Spinal cord (tissue), 10 donors: Measurements from ENCODE around the gene DCLK1. TPM values are rescaled to one million over a fixed set of nuclear protein-coding genes. Genes with fewer than 3 reads are reported as not detected.
A peak's percentile ranks its signal among the peaks of the same experiment; 100 is the strongest.

Experiments
- DNase-seq, 6 donors: peaks; one replicate each; pipeline versions ENCODE4 v3.0.0 to v3.0.0-alpha.2; 2013 to 2015; ENCODE audit warnings: low spot score in 6 of 6, low read depth in 4 of 6
- H3K27ac ChIP-seq: one replicate; pipeline ENCODE4 v1.5.1; 2013; ENCODE audit warnings: low read depth, low read length, control low read depth
- H3K27me3 ChIP-seq: one replicate; pipeline ENCODE4 v1.6.1; 2013; ENCODE audit warnings: low read length; ENCODE audit not compliant: control insufficient read depth, insufficient read depth
- H3K36me3 ChIP-seq: one replicate; pipeline ENCODE4 v1.6.1; 2013; ENCODE audit warnings: low read length; ENCODE audit not compliant: control insufficient read depth, insufficient read depth
- H3K4me1 ChIP-seq: one replicate; pipeline ENCODE4 v1.6.1; 2013; ENCODE audit warnings: low read length; ENCODE audit not compliant: control insufficient read depth, insufficient read depth
- H3K4me3 ChIP-seq: one replicate; pipeline ENCODE4 v1.5.1; 2013; ENCODE audit warnings: low read depth, low read length, control low read depth
- H3K9me3 ChIP-seq: one replicate; pipeline ENCODE4 v1.6.1; 2013; ENCODE audit warnings: low read length; ENCODE audit not compliant: control insufficient read depth, insufficient read depth
- WGBS: methylation state at CpG from one replicate; pipeline ENCODE4 v1.1.5; 2013; ENCODE audit warnings: missing lambda C conversion rate; ENCODE audit not compliant: insufficient coverage; 5-methylcytosine and 5-hydroxymethylcytosine counted together
- polyA plus RNA-seq, 2 donors: library from polyadenylated mRNA; unstranded; fragments of 120-200 nt; gene quantifications; one replicate each; pipeline ENCODE4 v1.2.1, GENCODE V29; 2013; ENCODE audit not compliant: insufficient read length in 2 of 2
- total RNA-seq, 2 donors: library from RNA; depleted of rRNA in 1 of 2; stranded (reverse); fragments of 120-200 nt in 1 of 2; fragments of >200 nt in 1 of 2; gene quantifications; one replicate each; pipeline versions ENCODE4 v1.2.3 to v1.2.4, GENCODE V29; 2013 to 2014
- donor health status: healthy.

The DCLK1 gene
- total and polyA plus RNA-seq, 4 donors = 112 to 239 (median 143) TPM

- no CpG with 5 or more reads among the region's 2 CpGs for WGBS
- H3K4me3 ChIP-seq = no peak overlapping the region
- no peaks in the 10 kb centered on the region for H3K27me3 ChIP-seq
- DNase-seq = no peak
- H3K9me3 ChIP-seq = no peaks in the 10 kb centered on the region
- no peak overlapping the region for H3K27ac ChIP-seq
- peaks cover 3% of the 10 kb centered on the region for H3K4me1 ChIP-seq
- no peaks in the 10 kb centered on the region for H3K36me3 ChIP-seq
Observed at GRCh38 chr13:36001561-36001960, 129.6 kb downstream of the DCLK1 start.

- H3K27me3 ChIP-seq = no peaks in the 10 kb centered on the region
- H3K36me3 ChIP-seq = no peaks in the 10 kb centered on the region
- 93% methylated on average over 1 of the region's 2 CpGs for WGBS
- peaks cover 3% of the 10 kb centered on the region for H3K4me1 ChIP-seq
- H3K27ac ChIP-seq = no peak overlapping the region
- DNase-seq = no peak
- no peaks in the 10 kb centered on the region for H3K9me3 ChIP-seq
- no peak overlapping the region for H3K4me3 ChIP-seq
Observed at GRCh38 chr13:36000028-36000427, 131.2 kb downstream of the DCLK1 start.

GRCh38 chr13:35996360-35996759, 134.8 kb downstream of the DCLK1 start:
- DNase-seq = no peak
- WGBS = 100% methylated on average over 1 of the region's 3 CpGs
- Histone ChIP-seq H3K36me3 (no peaks in the 10 kb centered on the region), H3K9me3 (no peaks in the 10 kb centered on the region), H3K27ac (no peak overlapping the region), H3K4me3 (no peak overlapping the region), H3K27me3 (no peaks in the 10 kb centered on the region), H3K4me1 (no peaks in the 10 kb centered on the region)

- Histone ChIP-seq H3K9me3 (no peaks in the 10 kb centered on the region), H3K4me3 (no peak overlapping the region), H3K36me3 (no peaks in the 10 kb centered on the region), H3K27ac (no peak overlapping the region), H3K4me1 (no peaks in the 10 kb centered on the region), H3K27me3 (no peaks in the 10 kb centered on the region)
- no peak for DNase-seq
- no CpG with 5 or more reads among the region's 2 CpGs for WGBS
Observed at GRCh38 chr13:35995136-35995535, 136.0 kb downstream of the DCLK1 start.

- 31% methylated on average over 4 of the region's 6 CpGs for WGBS
- Histone ChIP-seq H3K27ac (peak overlapping the region; percentile 18), H3K36me3 (no peaks in the 10 kb centered on the region), H3K4me3 (no peak overlapping the region), H3K9me3 (no peaks in the 10 kb centered on the region), H3K4me1 (no peaks in the 10 kb centered on the region), H3K27me3 (no peaks in the 10 kb centered on the region)
- DNase-seq = peak in 5 of 6 donors; percentile 42 to 89 (median 49)
Observed at GRCh38 chr13:35994131-35994966, 136.8 kb downstream of the DCLK1 start.

- Histone ChIP-seq H3K9me3 (no peaks in the 10 kb centered on the region), H3K4me1 (no peaks in the 10 kb centered on the region), H3K36me3 (no peaks in the 10 kb centered on the region), H3K4me3 (no peak overlapping the region), H3K27me3 (no peaks in the 10 kb centered on the region), H3K27ac (peak overlapping the region; percentile 18)
- DNase-seq = no peak
- WGBS = no CpG with 5 or more reads among the region's 1 CpG
Observed at GRCh38 chr13:35993686-35994085, 137.5 kb downstream of the DCLK1 start.

- peak in 1 of 6 donors; percentile 60 for DNase-seq
- no peaks in the 10 kb centered on the region for H3K9me3 ChIP-seq
- no peak overlapping the region for H3K4me3 ChIP-seq
- H3K36me3 ChIP-seq = peaks cover 2% of the 10 kb centered on the region
- H3K27ac ChIP-seq = no peak overlapping the region
- H3K27me3 ChIP-seq = no peaks in the 10 kb centered on the region
- 93% methylated on average over 4 of the region's 4 CpGs for WGBS
- H3K4me1 ChIP-seq = peaks cover 5% of the 10 kb centered on the region
Observed at GRCh38 chr13:35992964-35993363, 138.2 kb downstream of the DCLK1 start.

GRCh38 chr13:35990196-35990595, 141.0 kb downstream of the DCLK1 start:
- Histone ChIP-seq H3K27me3 (no peaks in the 10 kb centered on the region), H3K9me3 (no peaks in the 10 kb centered on the region), H3K27ac (no peak overlapping the region), H3K36me3 (peaks cover 2% of the 10 kb centered on the region), H3K4me1 (peaks cover 15% of the 10 kb centered on the region), H3K4me3 (no peak overlapping the region)
- WGBS = 100% methylated on average over 3 of the region's 3 CpGs
- DNase-seq = no peak

GRCh38 chr13:35988648-35989081, 142.5 kb downstream of the DCLK1 start:
- Histone ChIP-seq H3K36me3 (peaks cover 2% of the 10 kb centered on the region), H3K4me3 (no peak overlapping the region), H3K9me3 (no peaks in the 10 kb centered on the region), H3K27ac (no peak overlapping the region), H3K4me1 (peaks cover 24% of the 10 kb centered on the region), H3K27me3 (no peaks in the 10 kb centered on the region)
- peak in 1 of 6 donors; percentile 58 for DNase-seq
- 21% methylated on average over 3 of the region's 6 CpGs for WGBS
